Psoas muscle (tissue), 8 donors: ENCODE measurements around the gene TMEM201. TPM values are rescaled to one million over a fixed set of nuclear protein-coding genes. Genes with fewer than 3 reads are reported as not detected.

Experiments used
- ATAC-seq, 4 donors: fragments of 200-7000 bp; cut with Tn5 transposase; one replicate each; pipeline ENCODE4 v1.9.1; 2020; ENCODE audit warnings: moderate library complexity in 3 of 4, mild to moderate bottlenecking in 2 of 4
- DNase-seq, 2 donors: peaks; one replicate each; pipeline ENCODE4 v3.0.0-alpha.2; 2020
- H3K27ac ChIP-seq: fragments of 200-600 bp; one replicate; pipeline ENCODE4 v1.8.0; 2022
- H3K27me3 ChIP-seq, 3 donors: fragments of 200-600 bp in 1 of 3; one replicate each; pipeline versions ENCODE4 v1.6.1 to v1.8.0; 2013 to 2022; ENCODE audit warnings: low read length in 2 of 3, mild to moderate bottlenecking in 2 of 3, moderate library complexity in 1 of 3; ENCODE audit not compliant: insufficient read depth in 3 of 3
- H3K36me3 ChIP-seq, 2 donors: fragments of 200-600 bp in 1 of 2; one replicate each; pipeline versions ENCODE4 v1.6.1 to v1.8.0; 2013 to 2022; ENCODE audit warnings: low read depth in 1 of 2, mild to moderate bottlenecking in 1 of 2, moderate library complexity in 1 of 2; ENCODE audit not compliant: insufficient read depth in 1 of 2
- H3K4me1 ChIP-seq: fragments of 200-600 bp; one replicate; pipeline ENCODE4 v1.8.0; 2022
- H3K4me3 ChIP-seq: fragments of 200-600 bp; one replicate; pipeline ENCODE4 v1.8.0; 2022; ENCODE audit warnings: mild to moderate bottlenecking
- H3K9me3 ChIP-seq: fragments of 200-600 bp; one replicate; pipeline ENCODE4 v1.8.0; 2022
- WGBS, 3 donors: extraction: QIAGEN DNeasy Blood & Tissue Kit; methylation state at CpG; one replicate each; pipeline versions ENCODE4 v1.1.6 to v1.1.7; 2013; 5-methylcytosine and 5-hydroxymethylcytosine counted together
- intact Hi-C, 2 donors: fragments of 100-400 bp; cut with DNase I; formaldehyde crosslinking; loops; one replicate each; pipeline versions ENCODE4 v1.11.0 to v1.14.2; 2022
- polyA plus RNA-seq, 3 donors: library from polyadenylated mRNA; stranded (reverse); fragments of 200-250 nt; gene quantifications; one replicate each; pipeline ENCODE4 v1.2.3, GENCODE V29; 2013
- total RNA-seq, 4 donors: library from RNA; stranded (reverse); fragmentation: NEBNext Ultra II Directional in 2 of 4; extraction: Animal tissue kit (Norgen Biotek cat#: 25700) in 2 of 4; gene quantifications; one replicate each; pipeline versions ENCODE4 v1.2.1 to v1.2.4, GENCODE V29; 2021 to 2023
- TF ChIP-seq, protein P1 (sequence below): fragments of 200-600 bp; IDR thresholded peaks from one replicate; pipeline ENCODE4 v1.8.0; 2022; ENCODE audit warnings: antibody characterized with exemption
- donor health status: healthy with polysubstance abuse.
- donor health status: DM: no; HTN: no; CAD: no; lungs with moderate emphysema.
- donor health status: Bipolar disorder and iron deficiency.
- donor health status: healthy.
- donor health status: DM: yes; HTN: yes; CAD: no.
- donor health status: DM: no; HTN: no; CAD: no.
- donor health status: DM: no; HTN: no; CAD: no.
- donor health status: DM: yes; HTN: yes; CAD: no.

The TMEM201 gene
- total and polyA plus RNA-seq, 7 donors, result 15.7 to 37.3 (median 23.2) TPM

DNA sequence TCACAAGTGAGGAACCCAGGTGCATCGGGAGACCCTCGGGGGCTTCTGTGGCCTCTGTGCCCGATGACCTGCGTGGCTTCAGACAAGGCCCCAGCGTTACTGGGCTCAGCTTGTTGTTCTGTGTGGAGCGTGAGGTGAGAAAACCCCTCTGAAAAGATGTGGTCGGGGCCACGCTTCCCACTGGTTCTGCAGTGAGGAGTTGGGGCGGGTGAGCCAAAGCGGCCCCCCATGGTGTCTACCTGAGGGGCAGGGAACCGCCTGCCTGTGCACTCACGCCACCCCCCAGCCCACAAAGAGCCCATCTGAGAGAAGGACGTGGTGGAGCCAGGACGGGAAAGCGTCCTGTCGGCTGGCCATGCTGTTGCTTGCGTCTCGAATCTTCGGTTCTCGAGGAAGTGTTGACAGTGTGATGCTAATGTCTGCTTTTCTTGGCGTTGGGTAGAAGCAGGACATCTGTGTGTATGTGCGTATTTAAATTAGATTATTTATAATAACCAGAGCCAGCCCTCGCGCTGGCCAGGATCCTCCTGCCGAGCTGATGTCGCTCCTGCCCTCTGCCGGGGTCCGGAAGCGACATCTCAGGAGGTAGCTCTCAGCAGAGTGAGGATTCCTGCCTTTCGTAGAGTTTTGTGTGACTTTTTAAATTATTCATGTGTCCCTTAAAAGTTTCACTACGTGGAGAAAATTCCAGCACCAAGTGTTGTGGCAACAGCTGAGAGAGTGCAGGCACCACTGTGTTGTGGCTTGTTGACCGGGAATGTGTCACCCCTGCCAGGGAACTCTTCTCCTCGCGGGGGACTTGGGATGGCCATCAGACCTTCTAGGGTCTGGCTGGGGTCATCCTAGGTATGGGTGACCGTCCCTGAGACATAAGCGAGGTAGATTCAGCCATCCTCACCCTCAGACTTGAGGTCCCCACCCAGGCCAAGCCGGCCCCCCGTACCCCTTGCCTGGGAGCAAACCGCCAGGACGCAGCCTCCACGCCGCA, 15.3 kb downstream of the TMEM201 start:
- WGBS, 3 donors, result 85 to 91% (median 86%) methylated on average over 42 of the region's 42 CpGs
- DNase-seq, result no peak
- no peak overlapping the region for H3K4me3 ChIP-seq
- intact Hi-C loops, result no loop called here
- H3K4me1 ChIP-seq, result peaks cover 5% of the 10 kb centered on the region
- H3K27me3 ChIP-seq, result no peaks in the 10 kb centered on the region
- TF ChIP-seq, protein P1, sequence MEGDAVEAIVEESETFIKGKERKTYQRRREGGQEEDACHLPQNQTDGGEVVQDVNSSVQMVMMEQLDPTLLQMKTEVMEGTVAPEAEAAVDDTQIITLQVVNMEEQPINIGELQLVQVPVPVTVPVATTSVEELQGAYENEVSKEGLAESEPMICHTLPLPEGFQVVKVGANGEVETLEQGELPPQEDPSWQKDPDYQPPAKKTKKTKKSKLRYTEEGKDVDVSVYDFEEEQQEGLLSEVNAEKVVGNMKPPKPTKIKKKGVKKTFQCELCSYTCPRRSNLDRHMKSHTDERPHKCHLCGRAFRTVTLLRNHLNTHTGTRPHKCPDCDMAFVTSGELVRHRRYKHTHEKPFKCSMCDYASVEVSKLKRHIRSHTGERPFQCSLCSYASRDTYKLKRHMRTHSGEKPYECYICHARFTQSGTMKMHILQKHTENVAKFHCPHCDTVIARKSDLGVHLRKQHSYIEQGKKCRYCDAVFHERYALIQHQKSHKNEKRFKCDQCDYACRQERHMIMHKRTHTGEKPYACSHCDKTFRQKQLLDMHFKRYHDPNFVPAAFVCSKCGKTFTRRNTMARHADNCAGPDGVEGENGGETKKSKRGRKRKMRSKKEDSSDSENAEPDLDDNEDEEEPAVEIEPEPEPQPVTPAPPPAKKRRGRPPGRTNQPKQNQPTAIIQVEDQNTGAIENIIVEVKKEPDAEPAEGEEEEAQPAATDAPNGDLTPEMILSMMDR, result no peak
- no peak for ATAC-seq
- no peak overlapping the region for H3K27ac ChIP-seq
- peaks cover 3 to 67% of the 10 kb centered on the region in 2 donors for H3K36me3 ChIP-seq
- H3K9me3 ChIP-seq, result no peaks in the 10 kb centered on the region

GRCh38 chr1:9604836-9605235, 16.1 kb downstream of the TMEM201 start:
- Histone ChIP-seq H3K27me3 (no peaks in the 10 kb centered on the region), H3K4me3 (no peak overlapping the region), H3K27ac (no peak overlapping the region), H3K4me1 (peaks cover 5% of the 10 kb centered on the region), H3K9me3 (no peaks in the 10 kb centered on the region), H3K36me3 (peaks cover 3 to 67% of the 10 kb centered on the region in 2 donors)
- DNase-seq, result no peak
- TF ChIP-seq, protein P1, result no peak
- ATAC-seq, result no peak
- intact Hi-C loops, result no loop called here
- 63 to 81% (median 67%) methylated on average over 15 of the region's 15 CpGs for WGBS, 3 donors

DNA sequence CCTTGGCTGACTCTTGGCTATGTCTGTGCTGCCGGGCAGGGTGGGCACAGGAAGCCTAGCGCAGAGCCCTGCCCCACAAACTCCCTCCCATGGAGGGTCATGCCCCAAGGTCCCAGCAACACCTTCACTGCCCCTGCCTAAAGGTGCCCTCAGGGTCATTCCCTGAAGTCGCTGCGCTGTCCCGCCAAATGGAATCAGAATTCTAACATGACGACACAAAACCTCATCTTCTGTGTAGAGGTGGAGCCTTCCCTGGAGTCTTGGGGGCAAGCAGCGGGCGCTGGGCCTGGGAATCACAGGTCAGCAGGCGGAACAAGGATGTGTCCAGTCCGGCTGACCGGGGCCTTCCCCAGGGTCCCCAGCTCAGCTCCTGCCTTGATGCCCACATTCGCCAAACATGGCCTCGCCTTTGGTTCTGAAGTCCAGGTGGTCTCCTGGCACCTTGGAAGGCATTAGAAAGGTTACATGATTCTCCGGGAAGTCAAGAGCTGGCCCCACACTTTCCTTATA, 17.3 kb downstream of the TMEM201 start:
- Histone ChIP-seq H3K27ac (no peak overlapping the region), H3K4me3 (no peak overlapping the region), H3K27me3 (no peaks in the 10 kb centered on the region), H3K9me3 (no peaks in the 10 kb centered on the region), H3K4me1 (peaks cover 5% of the 10 kb centered on the region), H3K36me3 (peaks cover 2 to 67% of the 10 kb centered on the region in 2 donors)
- WGBS, 3 donors, result 95 to 97% (median 97%) methylated on average over 14 of the region's 14 CpGs
- TF ChIP-seq, protein P1, result no peak
- no peak for DNase-seq
- intact Hi-C loops, result no loop called here
- ATAC-seq, result no peak

- H3K4me3 ChIP-seq, result no peak overlapping the region
- TF ChIP-seq, protein P1, result no peak
- H3K36me3 ChIP-seq, result peaks cover 0 to 67% of the 10 kb centered on the region in 2 donors
- intact Hi-C loops, result no loop called here
- 73 to 92% (median 82%) methylated on average over 21 of the region's 21 CpGs for WGBS, 3 donors
- H3K27me3 ChIP-seq, result no peaks in the 10 kb centered on the region
- no peak overlapping the region for H3K27ac ChIP-seq
- H3K9me3 ChIP-seq, result no peaks in the 10 kb centered on the region
- H3K4me1 ChIP-seq, result peaks cover 5% of the 10 kb centered on the region
- DNase-seq, result no peak
- ATAC-seq, result peak in 1 of 4 donors; percentile 6
These were observed 17.7 kb downstream of the TMEM201 start for GRCh38 chr1:9606458-9606857.
